ENCODE measurements around the gene C17orf114.

C17orf114 gene

DNA sequence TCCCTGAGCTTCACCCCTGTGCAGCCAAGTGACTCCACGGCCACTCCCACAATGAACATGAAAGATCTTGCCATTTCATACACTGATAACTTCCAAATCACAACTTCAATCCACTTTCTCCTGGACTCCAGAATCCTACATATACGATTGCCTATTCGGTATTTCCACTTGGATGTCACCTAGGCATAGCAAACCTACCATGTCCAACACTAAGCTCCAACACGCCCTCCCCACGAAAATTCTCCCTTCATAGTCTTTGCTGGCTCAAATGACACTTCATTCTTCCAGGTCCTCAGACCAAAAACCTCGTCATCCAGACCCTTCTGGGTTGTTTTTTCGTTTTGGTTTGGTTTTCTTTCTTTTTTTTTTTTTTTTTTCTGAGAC, 11.4 kb downstream of the C17orf114 start:
- Histone ChIP-seq H3K27me3 (no peaks in the 10 kb centered on the region), H3K9me3 (ENCODE audit: low read depth) (no peaks in the 10 kb centered on the region), H4K20me1 (ENCODE audit: insufficient read depth, poor library complexity, severe bottlenecking) (no peaks in the 10 kb centered on the region), H3K4me2 (peak overlapping the region; percentile 92), H3K36me3 (replicated peaks; ENCODE audit: insufficient read depth, low read depth) (no peaks in the 10 kb centered on the region), H2AFZ (peak overlapping the region; percentile 87), H3K4me1 (ENCODE audit: insufficient read depth) (peaks cover 21% of the 10 kb centered on the region), H3K4me3 (peak overlapping the region; percentile 99), H3K9me2 (replicated peaks; ENCODE audit: insufficient read depth) (no peaks in the 10 kb centered on the region), H3K79me2 (peaks cover 11% of the 10 kb centered on the region), H3K27ac (peak overlapping the region; percentile 99)
- TF ChIP-seq EZH2 (IDR thresholded peaks at IDR 0.05; ENCODE audit: borderline replicate concordance) (no peak), EZH2phosphoT487 (IDR thresholded peaks at IDR 0.05; ENCODE audit: low read depth, severe bottlenecking, unreplicated experiment) (no peak)
- TF ChIP-seq, protein P1, sequence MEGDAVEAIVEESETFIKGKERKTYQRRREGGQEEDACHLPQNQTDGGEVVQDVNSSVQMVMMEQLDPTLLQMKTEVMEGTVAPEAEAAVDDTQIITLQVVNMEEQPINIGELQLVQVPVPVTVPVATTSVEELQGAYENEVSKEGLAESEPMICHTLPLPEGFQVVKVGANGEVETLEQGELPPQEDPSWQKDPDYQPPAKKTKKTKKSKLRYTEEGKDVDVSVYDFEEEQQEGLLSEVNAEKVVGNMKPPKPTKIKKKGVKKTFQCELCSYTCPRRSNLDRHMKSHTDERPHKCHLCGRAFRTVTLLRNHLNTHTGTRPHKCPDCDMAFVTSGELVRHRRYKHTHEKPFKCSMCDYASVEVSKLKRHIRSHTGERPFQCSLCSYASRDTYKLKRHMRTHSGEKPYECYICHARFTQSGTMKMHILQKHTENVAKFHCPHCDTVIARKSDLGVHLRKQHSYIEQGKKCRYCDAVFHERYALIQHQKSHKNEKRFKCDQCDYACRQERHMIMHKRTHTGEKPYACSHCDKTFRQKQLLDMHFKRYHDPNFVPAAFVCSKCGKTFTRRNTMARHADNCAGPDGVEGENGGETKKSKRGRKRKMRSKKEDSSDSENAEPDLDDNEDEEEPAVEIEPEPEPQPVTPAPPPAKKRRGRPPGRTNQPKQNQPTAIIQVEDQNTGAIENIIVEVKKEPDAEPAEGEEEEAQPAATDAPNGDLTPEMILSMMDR (IDR thresholded peaks at IDR 0.05; ENCODE audit: poor library complexity), result no peak
- WGBS (ENCODE audit: low lambda C conversion rate, missing lambda C conversion rate), result 58% methylated on average over 7 of the region's 7 CpGs
- no peak for DNase-seq (ENCODE audit: low spot score)

DNA sequence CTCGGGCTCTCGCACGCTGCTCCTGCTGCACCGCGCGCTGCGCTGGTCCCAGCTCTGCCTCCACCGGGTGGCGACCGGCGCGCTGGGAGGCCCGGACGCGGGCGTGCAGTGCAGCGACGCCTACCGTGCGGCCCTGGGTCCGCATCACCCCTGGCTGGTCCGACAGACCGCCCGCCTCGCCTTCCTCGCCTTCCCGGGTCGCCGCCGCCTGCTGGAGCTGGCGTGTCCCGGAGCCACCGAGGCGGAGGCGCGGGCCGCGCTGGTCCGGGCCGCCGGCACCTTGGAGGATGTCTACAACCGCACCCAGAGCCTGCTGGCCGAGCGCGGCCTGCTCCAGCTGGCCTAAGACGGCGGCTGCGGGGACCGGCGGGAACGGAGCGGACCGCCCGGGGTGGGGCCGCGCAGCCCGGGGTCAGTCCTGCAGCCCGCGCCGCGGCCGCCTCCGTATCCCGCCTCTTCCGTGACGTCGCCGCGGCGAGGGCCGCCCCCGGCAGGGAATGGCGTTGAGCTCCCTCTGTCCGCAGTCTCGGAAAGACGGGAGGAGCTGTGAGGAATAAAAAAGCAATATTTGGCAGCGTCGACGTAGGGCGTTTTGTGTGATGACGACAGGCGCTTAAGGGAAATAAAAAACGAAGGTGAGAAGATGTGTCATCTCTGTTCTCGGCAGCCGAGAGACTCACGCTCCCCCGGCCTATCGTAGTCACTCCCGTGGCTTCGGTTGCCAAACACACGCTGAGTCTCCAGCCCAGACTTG, 12.0 kb downstream of the C17orf114 start:
- WGBS (ENCODE audit: low lambda C conversion rate, missing lambda C conversion rate), result 3% methylated on average over 70 of the region's 91 CpGs
- TF ChIP-seq, protein P1 (IDR thresholded peaks at IDR 0.05; ENCODE audit: poor library complexity), result peak; percentile 59
- TF ChIP-seq EZH2 (IDR thresholded peaks at IDR 0.05; ENCODE audit: borderline replicate concordance) (no peak), EZH2phosphoT487 (IDR thresholded peaks at IDR 0.05; ENCODE audit: low read depth, severe bottlenecking, unreplicated experiment) (no peak)
- Histone ChIP-seq H3K27me3 (no peaks in the 10 kb centered on the region), H2AFZ (peak overlapping the region; percentile 87), H4K20me1 (ENCODE audit: insufficient read depth, poor library complexity, severe bottlenecking) (no peaks in the 10 kb centered on the region), H3K9me3 (ENCODE audit: low read depth) (no peaks in the 10 kb centered on the region), H3K4me1 (ENCODE audit: insufficient read depth) (peaks cover 21% of the 10 kb centered on the region), H3K79me2 (peaks cover 11% of the 10 kb centered on the region), H3K27ac (peak overlapping the region; percentile 99), H3K36me3 (replicated peaks; ENCODE audit: insufficient read depth, low read depth) (no peaks in the 10 kb centered on the region), H3K4me2 (peak overlapping the region; percentile 92), H3K4me3 (peak overlapping the region; percentile 99), H3K9me2 (replicated peaks; ENCODE audit: insufficient read depth) (no peaks in the 10 kb centered on the region)
- peak; percentile 94 for DNase-seq (ENCODE audit: low spot score)

DNA sequence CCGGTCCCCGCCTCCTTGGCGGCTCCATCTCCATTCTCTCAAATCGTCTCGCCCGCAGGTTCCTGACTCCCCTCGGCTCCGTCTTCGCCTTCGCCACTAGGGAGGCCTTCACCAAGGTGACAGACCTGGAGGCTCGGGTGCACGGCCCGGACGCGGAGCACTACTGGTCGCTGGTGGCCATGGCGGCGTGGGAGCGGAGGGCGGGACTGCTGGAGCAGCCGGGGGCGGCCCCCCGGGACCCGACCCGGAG, 12.5 kb downstream of the C17orf114 start:
- TF ChIP-seq, protein P1 (IDR thresholded peaks at IDR 0.05; ENCODE audit: poor library complexity), result no peak
- TF ChIP-seq EZH2phosphoT487 (IDR thresholded peaks at IDR 0.05; ENCODE audit: low read depth, severe bottlenecking, unreplicated experiment) (no peak), EZH2 (IDR thresholded peaks at IDR 0.05; ENCODE audit: borderline replicate concordance) (no peak)
- Histone ChIP-seq H2AFZ (peak overlapping the region; percentile 87), H3K9me2 (replicated peaks; ENCODE audit: insufficient read depth) (no peaks in the 10 kb centered on the region), H4K20me1 (ENCODE audit: insufficient read depth, poor library complexity, severe bottlenecking) (no peaks in the 10 kb centered on the region), H3K4me3 (peak overlapping the region; percentile 99), H3K4me2 (peak overlapping the region; percentile 92), H3K36me3 (replicated peaks; ENCODE audit: insufficient read depth, low read depth) (no peaks in the 10 kb centered on the region), H3K27ac (peak overlapping the region; percentile 99), H3K79me2 (peaks cover 11% of the 10 kb centered on the region), H3K4me1 (ENCODE audit: insufficient read depth) (peaks cover 21% of the 10 kb centered on the region), H3K9me3 (ENCODE audit: low read depth) (no peaks in the 10 kb centered on the region), H3K27me3 (no peaks in the 10 kb centered on the region)
- 0% methylated on average over 9 of the region's 25 CpGs for WGBS (ENCODE audit: low lambda C conversion rate, missing lambda C conversion rate)
- DNase-seq (ENCODE audit: low spot score), result no peak
